Stimulated activated CD4-positive, alpha-beta T cell treated with anti-CD3 and anti-CD28 coated beads, TNF-alpha, amount 100 ng/mL, for 24 hours (primary cell): Measurements from ENCODE around the gene TIMMDC1.

Experiments used
- DNase-seq, 3 experiments: peaks; one replicate each; pipeline ENCODE4 v3.0.0-alpha.2; 2020; ENCODE audit warnings: low read depth in 3 of 3

TIMMDC1 gene, protein sequence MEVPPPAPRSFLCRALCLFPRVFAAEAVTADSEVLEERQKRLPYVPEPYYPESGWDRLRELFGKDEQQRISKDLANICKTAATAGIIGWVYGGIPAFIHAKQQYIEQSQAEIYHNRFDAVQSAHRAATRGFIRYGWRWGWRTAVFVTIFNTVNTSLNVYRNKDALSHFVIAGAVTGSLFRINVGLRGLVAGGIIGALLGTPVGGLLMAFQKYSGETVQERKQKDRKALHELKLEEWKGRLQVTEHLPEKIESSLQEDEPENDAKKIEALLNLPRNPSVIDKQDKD

GRCh38 chr3:119498186-119499011, at the start of gene TIMMDC1:
Gene TIMMDC1 (plus strand): TSS chr3:119498547. CDS start chr3:119498734, 187 bp downstream.
- peak; percentile 97 for DNase-seq

DNA sequence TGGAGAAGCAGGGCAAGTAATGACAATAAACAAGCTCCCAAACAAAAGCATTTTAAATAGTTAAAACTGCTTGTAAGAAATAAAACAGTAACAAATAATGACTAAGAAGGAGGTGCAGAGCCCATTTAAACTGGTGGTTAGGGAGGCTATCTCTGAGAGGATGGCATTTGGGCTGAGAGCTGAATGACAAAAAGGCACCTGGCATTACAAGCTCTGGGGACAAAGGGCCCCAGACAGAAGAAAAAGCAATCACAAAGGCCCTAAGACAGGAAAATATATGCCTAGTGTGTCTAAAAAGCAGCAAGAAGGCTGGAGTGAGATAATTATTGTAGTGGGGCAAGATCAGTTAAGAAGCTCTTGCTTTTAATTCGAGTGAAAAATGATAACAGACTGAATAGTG, 44.5 kb upstream of the TIMMDC1 start:
- no peak for DNase-seq

GRCh38 chr3:119456469-119456868, 41.9 kb upstream of the TIMMDC1 start:
- DNase-seq: no peak

- DNase-seq: no peak
Measured at GRCh38 chr3:119457246-119457645, 41.1 kb upstream of the TIMMDC1 start.

- DNase-seq: peak; percentile 97 to 99 (median 99)
Measured at GRCh38 chr3:119463171-119464169, 34.9 kb upstream of the TIMMDC1 start, which contains the start of gene TMEM39A. Gene TMEM39A (minus strand): TSS chr3:119463615. CDS start chr3:119462074, 1,541 bp downstream.

- no peak for DNase-seq
Measured at GRCh38 chr3:119468041-119468440, 30.3 kb upstream of the TIMMDC1 start.

GRCh38 chr3:119469418-119470189, 28.7 kb upstream of the TIMMDC1 start:
- no peak for DNase-seq

DNA sequence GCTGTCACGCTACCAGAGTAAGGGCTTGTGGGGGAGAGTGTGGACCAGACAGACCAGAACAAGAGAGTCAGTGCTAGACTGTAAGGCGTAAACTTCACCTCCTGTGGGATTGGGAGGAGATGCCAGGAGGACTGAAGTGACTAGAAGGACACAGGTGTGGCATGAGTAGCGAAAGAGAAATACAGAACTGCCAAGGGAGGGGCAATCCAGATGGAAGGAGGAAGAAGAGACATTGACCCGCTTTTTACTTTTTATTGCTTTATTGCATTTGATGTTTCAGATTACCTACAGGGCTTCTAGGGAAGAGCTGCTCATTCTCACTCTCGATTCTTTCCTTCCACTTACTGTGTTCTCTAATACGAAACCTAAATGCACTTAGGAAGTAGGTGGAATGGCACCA, 27.5 kb upstream of the TIMMDC1 start:
- DNase-seq: no peak

GRCh38 chr3:119481079-119481478, 17.3 kb upstream of the TIMMDC1 start:
- DNase-seq: no peak

- no peak for DNase-seq
Measured at GRCh38 chr3:119483101-119483500, 15.2 kb upstream of the TIMMDC1 start.

DNA sequence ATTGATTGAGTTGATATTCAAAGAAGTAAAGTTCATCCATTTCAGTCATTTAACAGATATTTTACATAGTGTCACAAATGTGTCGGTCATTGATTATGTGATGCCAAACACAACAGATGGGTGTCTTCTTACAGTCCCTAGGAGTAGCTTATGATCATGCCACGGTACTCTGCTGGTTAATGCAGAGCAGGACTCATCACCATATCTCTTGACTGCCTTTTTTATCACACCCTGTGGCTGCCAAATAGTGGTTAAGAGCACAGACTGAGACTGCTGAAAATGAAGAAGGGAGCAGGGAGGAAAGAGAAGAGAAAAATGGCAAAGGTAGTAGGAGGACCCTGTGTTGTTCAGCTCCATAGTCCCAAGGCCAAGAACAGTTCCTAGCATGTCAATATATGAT, 12.8 kb upstream of the TIMMDC1 start:
- DNase-seq: no peak

- no peak for DNase-seq
Measured at GRCh38 chr3:119490153-119490552, 8.2 kb upstream of the TIMMDC1 start.

DNA sequence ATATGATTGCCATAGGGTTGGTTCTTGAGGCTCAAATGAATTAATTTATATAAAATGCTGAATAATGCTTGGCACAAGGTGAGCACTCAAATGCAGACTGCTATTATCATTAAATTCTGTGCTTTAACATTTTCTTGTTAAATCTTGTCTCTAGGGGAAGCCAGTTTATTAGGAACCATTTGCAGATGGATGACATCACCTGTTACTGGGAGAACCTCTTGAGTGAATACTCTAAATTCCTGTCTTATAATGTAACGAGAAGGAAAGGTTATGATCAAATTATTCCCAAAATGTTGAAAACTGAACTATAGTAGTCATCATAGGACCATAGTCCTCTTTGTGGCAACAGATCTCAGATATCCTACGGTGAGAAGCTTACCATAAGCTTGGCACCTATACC, 6.2 kb upstream of the TIMMDC1 start:
- no peak for DNase-seq

DNA sequence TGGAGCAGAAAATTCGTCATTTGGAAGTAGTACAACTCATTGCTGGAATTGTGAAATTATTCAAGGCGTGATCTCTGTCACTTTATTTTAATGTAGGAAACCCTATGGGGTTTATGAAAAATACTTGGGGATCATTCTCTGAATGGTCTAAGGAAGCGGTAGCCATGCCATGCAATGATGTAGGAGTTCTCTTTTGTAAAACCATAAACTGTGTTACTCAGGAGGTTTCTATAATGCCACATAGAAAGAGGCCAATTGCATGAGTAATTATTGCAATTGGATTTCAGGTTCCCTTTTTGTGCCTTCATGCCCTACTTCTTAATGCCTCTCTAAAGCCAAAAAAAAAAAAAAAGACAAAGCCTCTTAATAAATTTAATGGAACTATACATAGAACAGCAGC, 5.5 kb upstream of the TIMMDC1 start:
- no peak for DNase-seq

DNA sequence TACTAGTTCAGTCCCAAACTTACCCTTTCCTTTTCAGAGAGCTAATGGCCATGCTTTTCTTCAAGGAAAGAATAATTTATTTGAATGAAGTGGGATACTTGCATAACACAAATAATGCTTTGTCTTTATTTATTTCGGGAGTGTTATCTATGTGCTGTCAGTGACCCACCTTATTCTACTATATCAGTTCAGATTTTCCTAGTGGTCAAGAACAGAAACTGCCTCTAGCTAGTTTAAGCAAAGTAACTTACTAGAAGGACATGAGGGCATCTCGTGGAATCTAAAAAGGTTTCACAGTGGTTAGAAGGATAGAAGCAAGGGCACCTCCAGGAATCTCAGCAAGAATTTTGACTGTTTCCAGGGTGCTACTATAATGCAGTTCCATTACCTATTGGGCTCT, 3.8 kb upstream of the TIMMDC1 start:
- no peak for DNase-seq

DNA sequence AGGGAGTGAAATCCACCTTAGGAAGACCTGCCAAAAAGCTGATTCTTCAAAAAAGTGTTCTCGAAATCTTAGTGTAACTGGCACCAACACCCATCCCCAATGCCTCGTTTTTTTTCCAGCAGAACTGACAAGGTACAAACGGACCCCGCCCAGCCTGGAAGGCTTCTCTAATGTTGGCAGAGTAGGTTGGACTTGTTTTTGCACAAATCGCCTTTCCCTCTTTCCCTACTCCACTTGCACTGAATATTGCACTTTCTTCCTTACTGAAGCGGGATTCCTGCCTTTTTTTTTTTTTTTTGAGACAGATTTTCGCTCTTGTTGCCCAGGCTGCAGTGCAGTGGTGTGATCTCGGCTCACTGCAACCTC, 544 bp upstream of the TIMMDC1 start:
- no peak for DNase-seq

DNA sequence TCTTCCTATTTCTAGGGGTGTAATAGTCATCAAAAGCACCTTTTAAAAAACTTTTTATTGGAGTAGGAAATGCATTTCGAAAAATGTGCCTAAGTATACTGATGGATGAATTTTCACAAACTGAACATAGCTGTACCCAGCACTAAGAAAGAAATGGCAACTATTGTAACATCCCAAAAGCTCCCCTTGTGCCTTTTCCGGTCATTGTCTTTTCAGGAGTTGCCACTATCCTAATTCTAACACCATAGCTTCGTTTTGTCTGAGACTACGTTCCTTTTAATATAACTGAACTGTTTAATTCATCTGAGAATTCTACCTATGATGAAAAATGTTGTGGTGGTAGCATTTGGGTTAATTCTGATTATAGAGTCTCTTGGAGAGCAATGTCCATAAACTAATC, 1.9 kb downstream of the TIMMDC1 start:
- DNase-seq: no peak

DNA sequence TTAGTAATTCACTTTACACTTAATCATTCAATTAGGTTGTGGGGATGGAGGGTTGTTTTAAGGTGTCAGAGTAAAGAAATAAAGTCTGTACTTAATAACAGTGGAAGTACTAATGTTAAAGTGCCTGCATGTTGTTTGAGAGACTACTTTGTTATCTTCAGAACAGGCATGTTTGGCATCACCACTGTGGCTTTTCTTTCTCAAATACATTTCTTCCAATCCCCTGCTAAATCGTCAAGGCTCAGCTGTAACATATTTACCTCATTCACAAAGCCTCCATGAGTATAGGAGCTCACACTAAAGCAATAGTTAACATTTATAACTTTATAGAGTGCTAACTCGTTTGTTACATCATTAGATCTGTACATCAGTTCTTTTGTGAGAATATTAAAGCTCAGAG, 2.6 kb downstream of the TIMMDC1 start:
- no peak for DNase-seq

DNA sequence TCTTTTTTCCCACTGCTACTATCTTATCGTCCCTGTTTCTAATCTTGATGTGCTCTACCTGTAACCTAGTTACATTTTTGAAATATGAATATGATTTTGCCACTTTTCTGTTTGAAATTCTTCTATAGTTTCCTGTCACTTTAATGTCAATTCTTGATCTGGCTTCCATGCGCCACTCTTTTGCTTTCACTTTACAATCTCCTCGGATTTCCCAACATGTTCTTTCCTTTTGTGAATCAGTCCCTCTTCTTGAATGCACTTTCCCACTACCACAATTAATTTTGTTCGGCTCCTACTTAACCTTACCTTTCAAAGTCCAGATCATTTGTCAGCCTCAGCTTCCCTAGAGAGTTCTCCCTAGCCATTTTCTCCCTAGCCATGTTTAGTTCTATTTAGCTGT, 8.3 kb downstream of the TIMMDC1 start:
- DNase-seq: no peak

GRCh38 chr3:119507404-119507803, 9.1 kb downstream of the TIMMDC1 start:
- no peak for DNase-seq

GRCh38 chr3:119508172-119508845, 10.0 kb downstream of the TIMMDC1 start:
- DNase-seq: peak in 1 of 3 experiments; percentile 15
